MM.1S (cell line): ENCODE data around the gene B4GALNT1.

Source experiments
- EZH2 ChIP-seq: fragments of 300-600 bp; sonication (generic); optimal IDR thresholded peaks from 2 replicates; pipeline ENCODE3; 2017; ENCODE audit warnings: low read depth, mild to moderate bottlenecking, antibody characterized with exemption, low read length, mixed read lengths
- TF ChIP-seq, protein P1 (sequence below): fragments of 300-600 bp; sonication (generic); IDR thresholded peaks from 2 replicates; pipeline ENCODE4 v1.5.1; 2016; ENCODE audit warnings: antibody characterized with exemption, low read length, mixed read lengths

- TF ChIP-seq, protein P1, sequence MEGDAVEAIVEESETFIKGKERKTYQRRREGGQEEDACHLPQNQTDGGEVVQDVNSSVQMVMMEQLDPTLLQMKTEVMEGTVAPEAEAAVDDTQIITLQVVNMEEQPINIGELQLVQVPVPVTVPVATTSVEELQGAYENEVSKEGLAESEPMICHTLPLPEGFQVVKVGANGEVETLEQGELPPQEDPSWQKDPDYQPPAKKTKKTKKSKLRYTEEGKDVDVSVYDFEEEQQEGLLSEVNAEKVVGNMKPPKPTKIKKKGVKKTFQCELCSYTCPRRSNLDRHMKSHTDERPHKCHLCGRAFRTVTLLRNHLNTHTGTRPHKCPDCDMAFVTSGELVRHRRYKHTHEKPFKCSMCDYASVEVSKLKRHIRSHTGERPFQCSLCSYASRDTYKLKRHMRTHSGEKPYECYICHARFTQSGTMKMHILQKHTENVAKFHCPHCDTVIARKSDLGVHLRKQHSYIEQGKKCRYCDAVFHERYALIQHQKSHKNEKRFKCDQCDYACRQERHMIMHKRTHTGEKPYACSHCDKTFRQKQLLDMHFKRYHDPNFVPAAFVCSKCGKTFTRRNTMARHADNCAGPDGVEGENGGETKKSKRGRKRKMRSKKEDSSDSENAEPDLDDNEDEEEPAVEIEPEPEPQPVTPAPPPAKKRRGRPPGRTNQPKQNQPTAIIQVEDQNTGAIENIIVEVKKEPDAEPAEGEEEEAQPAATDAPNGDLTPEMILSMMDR = no peak
- TF ChIP-seq EZH2 = no peak
Measured at GRCh38 chr12:57582440-57582839, 50.6 kb downstream of the B4GALNT1 start.
